Measurements from ENCODE around the gene PNMA8A. TPM values are rescaled to one million over a fixed set of nuclear protein-coding genes. Genes with fewer than 3 reads are reported as not detected.

PNMA8A gene
- total RNA-seq, 2 experiments from 2014 or later = 0.29 to 0.63 TPM

DNA sequence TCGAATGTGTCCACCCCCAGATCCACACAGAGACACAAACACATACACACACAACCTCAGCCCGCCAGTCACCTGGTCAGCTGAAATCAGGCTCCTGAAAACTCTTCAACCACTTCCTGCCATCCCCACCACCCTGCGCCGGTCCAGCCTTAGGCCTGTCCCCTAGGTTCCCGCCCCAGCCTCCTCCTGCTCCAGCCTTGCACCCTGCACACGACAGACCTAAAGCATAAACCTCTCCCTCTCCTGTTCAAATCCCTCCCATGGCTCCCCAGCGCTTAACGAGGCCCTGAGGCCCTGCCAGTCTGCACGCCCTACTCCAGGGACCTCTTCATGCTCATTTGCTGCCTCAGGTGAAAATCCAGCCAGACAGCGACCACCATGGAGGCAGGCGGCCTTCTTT, 17.2 kb upstream of the PNMA8A start:
- H3K4me1 Mint-ChIP-seq = peaks cover 2% of the 10 kb centered on the region
- H3K36me3 Mint-ChIP-seq = no peaks in the 10 kb centered on the region
- no peaks in the 10 kb centered on the region for H3K9me3 Mint-ChIP-seq (ENCODE audit: low read depth)
- H3K27me3 Mint-ChIP-seq = peaks cover 79% of the 10 kb centered on the region
- DNase-seq = no peak
- ATAC-seq = no peak
- H3K4me3 Mint-ChIP-seq = no peak overlapping the region
- H3K27ac Mint-ChIP-seq = no peak overlapping the region
- CTCF ChIA-PET = interaction anchor here (0.9 to 5.6 kb wide), 6 partner anchors 12 to 93 kb away, joined by 3 to 71 read pairs (median 4); no protein-coding TSS in a partner anchor

DNA sequence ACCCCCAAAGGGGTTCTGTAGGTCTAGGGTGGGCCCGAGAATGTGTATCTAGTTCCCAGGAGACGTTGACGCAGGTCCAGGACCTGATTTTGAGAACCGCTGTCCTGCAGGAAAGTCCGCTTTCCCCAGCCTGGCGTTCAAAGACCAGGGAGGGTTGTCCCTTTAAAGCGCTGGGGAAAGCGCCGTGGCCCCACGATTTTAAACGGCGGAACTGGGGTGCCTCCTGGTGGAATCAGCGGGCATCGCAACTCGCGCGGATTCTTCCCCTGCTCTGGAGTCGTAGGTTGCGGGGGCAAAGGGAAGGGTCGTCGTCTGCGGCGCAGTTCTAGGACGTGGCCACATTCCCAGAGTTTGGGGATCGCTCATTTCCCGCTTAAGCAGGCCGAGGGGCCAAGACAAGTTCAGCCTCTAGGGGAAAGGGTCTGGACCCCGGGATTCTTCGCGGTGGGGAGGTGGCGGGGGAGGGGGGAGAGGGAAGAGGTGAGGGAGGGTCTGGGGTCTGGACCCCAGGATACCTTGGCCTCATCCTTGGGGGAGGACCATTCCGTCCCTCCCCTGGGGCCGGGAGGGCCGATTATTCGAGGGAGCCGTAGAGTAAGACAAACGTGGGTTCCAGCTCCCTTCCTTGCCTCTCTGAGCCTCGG, 16.6 kb upstream of the PNMA8A start:
- no peak overlapping the region for H3K4me3 Mint-ChIP-seq
- ATAC-seq (peak; percentile 67), DNase-seq (peak; percentile 77)
- no peak overlapping the region for H3K27ac Mint-ChIP-seq
- no peaks in the 10 kb centered on the region for H3K36me3 Mint-ChIP-seq
- H3K9me3 Mint-ChIP-seq (ENCODE audit: low read depth) = no peaks in the 10 kb centered on the region
- H3K4me1 Mint-ChIP-seq = no peaks in the 10 kb centered on the region
- peaks cover 80% of the 10 kb centered on the region for H3K27me3 Mint-ChIP-seq
- CTCF ChIA-PET = interaction anchor here (0.8 to 5.6 kb wide), 10 partner anchors 9 to 207 kb away, joined by 3 to 71 read pairs (median 4); partner anchors contain the start of gene PNMA8B

DNA sequence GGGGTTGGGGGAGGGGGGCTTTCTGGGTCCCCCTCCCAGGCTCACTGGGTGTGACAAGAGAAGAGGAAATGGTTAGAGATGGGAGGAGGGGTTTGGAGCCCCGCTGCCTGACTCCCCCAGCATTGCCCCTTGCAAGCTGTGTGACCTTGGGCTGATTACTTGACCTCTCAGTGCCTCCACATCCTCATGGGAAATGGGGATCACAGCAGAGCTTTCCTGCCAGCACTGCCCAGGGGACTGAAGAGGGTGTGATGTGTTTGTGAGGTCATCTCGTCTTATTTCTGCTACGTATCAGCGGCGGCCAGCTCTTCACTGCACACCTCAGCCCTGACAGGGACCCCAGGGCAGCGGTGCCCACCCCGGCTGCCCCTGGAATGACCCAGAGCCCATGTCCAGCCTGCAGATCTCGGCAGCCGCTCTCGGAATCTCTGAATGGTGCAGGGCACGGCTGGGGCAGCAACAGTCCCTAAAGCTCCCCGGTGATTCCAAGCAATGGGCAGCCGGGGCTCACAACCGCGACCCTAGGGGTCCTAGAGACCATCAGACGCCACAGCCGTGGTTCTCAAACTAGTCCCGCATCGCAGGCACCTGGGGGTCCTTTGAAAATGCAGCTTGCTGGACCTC, 15.9 kb upstream of the PNMA8A start:
- Mint-ChIP-seq H3K36me3 (no peaks in the 10 kb centered on the region), H3K27me3 (peaks cover 80% of the 10 kb centered on the region), H3K9me3 (ENCODE audit: low read depth) (no peaks in the 10 kb centered on the region), H3K27ac (no peak overlapping the region), H3K4me3 (no peak overlapping the region), H3K4me1 (no peaks in the 10 kb centered on the region)
- ATAC-seq = no peak
- CTCF ChIA-PET = interaction anchor here (0.8 to 5.6 kb wide), 8 partner anchors 9 to 207 kb away, joined by 3 to 71 read pairs (median 6); partner anchors contain the start of gene PNMA8B
- no peak for DNase-seq

DNA sequence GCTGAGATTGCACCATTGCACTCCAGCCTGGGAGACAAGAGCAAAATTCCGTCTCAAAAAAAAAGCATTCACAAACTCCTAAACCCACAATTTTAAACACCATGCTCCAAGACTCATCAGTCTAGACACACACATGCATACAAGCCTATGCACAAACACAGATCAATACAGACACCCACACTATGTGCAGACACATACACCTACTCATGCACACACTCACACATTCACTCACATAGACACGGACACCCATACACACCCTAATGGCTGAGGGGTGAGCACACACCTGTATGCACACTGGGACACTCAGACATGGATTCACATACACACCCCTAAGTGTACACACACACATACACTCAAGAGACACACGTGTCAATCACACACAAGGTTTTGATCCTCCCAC, 15.0 kb upstream of the PNMA8A start:
- no peaks in the 10 kb centered on the region for H3K9me3 Mint-ChIP-seq (ENCODE audit: low read depth)
- no peak overlapping the region for H3K4me3 Mint-ChIP-seq
- no peaks in the 10 kb centered on the region for H3K4me1 Mint-ChIP-seq
- no peaks in the 10 kb centered on the region for H3K36me3 Mint-ChIP-seq
- no peak for DNase-seq
- peaks cover 80% of the 10 kb centered on the region for H3K27me3 Mint-ChIP-seq
- CTCF ChIA-PET = no interaction called here
- no peak for ATAC-seq
- H3K27ac Mint-ChIP-seq = no peak overlapping the region

DNA sequence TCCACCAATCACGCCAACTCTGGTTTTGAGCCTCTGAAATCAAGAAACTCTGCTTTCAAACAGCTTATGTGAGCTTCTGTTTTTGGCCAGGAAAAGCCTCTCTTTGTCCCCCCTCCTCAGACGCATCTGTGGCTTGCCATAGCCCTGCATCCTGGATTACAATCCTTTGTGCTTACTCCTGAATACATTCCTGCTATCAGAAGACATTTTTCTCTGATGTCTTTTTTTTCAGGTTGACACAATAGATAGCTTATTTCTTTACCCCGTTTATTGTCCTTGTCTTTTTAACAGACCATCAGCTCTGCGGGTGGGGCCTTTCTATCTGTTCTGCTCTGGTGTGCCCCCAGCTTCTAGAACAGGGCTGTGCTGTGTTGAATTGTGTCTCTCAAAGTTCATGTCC, 13.3 kb upstream of the PNMA8A start:
- CTCF ChIA-PET = interaction anchor here (1.0 to 2.1 kb wide), 6 partner anchors 30 to 204 kb away, joined by 3 to 8 read pairs (median 4); no protein-coding TSS in a partner anchor
- no peaks in the 10 kb centered on the region for H3K4me1 Mint-ChIP-seq
- H3K36me3 Mint-ChIP-seq = no peaks in the 10 kb centered on the region
- H3K9me3 Mint-ChIP-seq (ENCODE audit: low read depth) = no peaks in the 10 kb centered on the region
- ATAC-seq (no peak), DNase-seq (no peak)
- H3K27ac Mint-ChIP-seq = no peak overlapping the region
- H3K27me3 Mint-ChIP-seq = peaks cover 71% of the 10 kb centered on the region
- H3K4me3 Mint-ChIP-seq = no peak overlapping the region

DNA sequence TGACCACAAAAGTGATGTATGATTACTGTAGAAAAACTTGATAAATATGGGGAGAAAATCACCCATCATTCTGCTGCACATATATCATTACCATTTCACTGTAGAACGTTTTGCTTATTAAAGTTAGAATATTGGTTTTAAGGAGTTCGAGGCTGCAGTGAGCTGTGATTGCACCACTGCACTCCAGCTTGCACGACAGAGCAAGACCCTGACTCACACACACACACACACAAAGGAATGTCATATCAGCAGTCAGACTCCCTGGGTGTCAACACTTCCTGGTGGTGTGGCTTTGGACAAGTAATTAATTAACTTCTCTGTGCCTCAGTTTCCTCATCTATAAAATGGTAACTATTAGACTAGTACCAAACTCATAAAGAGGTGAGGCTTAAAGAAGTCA, 11.3 kb upstream of the PNMA8A start:
- no peaks in the 10 kb centered on the region for H3K36me3 Mint-ChIP-seq
- no peak overlapping the region for H3K27ac Mint-ChIP-seq
- no peak overlapping the region for H3K4me3 Mint-ChIP-seq
- CTCF ChIA-PET = interaction anchor here (1.3 to 2.6 kb wide), 4 partner anchors 77 to 202 kb away, joined by 3 to 8 read pairs (median 6); no protein-coding TSS in a partner anchor
- peaks cover 63% of the 10 kb centered on the region for H3K27me3 Mint-ChIP-seq
- DNase-seq (no peak), ATAC-seq (no peak)
- H3K4me1 Mint-ChIP-seq = peaks cover 5% of the 10 kb centered on the region
- H3K9me3 Mint-ChIP-seq (ENCODE audit: low read depth) = no peaks in the 10 kb centered on the region

DNA sequence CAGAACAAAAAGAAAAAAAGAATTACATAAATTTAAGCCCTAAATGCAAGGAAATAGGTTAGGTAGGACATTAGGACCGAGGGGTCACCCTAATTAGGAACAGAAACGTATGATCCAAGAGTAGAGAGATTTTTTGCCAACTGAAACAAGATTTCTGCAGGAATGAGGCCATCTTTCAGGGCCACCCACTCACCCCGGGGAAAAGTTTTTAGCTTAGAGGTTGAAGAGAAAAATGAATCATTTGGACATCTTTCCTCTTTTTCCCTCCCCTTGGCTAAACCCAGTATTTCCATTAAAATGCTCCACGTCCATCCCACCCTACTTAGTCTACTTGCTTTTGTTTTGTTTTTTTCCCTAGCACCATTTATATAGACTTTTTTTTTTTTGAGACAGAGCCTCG, 10.6 kb upstream of the PNMA8A start:
- CTCF ChIA-PET = interaction anchor here (2.6 kb wide), 1 partner anchor 201 kb away, joined by 6 read pairs; no protein-coding TSS in a partner anchor
- Mint-ChIP-seq H3K27ac (no peak overlapping the region), H3K4me3 (no peak overlapping the region), H3K27me3 (peaks cover 57% of the 10 kb centered on the region), H3K4me1 (peaks cover 5% of the 10 kb centered on the region), H3K36me3 (no peaks in the 10 kb centered on the region), H3K9me3 (ENCODE audit: low read depth) (no peaks in the 10 kb centered on the region)
- ATAC-seq (no peak), DNase-seq (no peak)

DNA sequence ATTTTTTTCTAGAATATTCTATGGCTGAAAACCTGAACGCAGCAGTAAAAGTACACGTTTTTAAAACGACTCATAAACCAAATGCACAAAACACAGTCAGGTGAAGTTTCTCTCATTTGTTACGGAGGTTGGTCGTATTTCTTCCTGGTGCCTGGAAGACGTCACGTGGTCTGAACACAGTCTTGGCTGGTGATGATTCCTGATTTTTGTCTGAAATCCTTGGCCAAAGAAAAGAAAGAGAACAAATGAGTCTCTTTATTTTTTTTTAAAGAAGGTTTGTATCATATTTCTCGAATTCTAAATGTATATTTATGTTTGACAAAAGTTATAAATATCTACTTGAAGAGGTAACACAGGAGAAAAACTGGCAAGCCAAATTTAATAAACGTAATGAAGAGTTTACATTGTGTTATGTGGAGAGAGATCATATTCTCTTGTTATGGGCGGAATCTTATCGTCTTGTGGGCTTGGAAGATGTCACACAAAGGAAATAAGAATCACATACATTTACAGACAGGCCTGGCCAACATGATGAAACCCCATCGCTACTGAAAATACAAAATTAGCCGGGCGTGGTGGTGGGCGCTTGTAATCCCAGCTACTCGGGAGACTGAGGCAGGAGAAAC, 10.0 kb upstream of the PNMA8A start:
- no peak for ATAC-seq
- Mint-ChIP-seq H3K27me3 (peaks cover 51% of the 10 kb centered on the region), H3K4me1 (peaks cover 5% of the 10 kb centered on the region), H3K9me3 (ENCODE audit: low read depth) (no peaks in the 10 kb centered on the region), H3K4me3 (no peak overlapping the region), H3K27ac (no peak overlapping the region), H3K36me3 (no peaks in the 10 kb centered on the region)
- no peak for DNase-seq
- CTCF ChIA-PET = interaction anchor here (2.6 kb wide), 1 partner anchor 200 kb away, joined by 6 read pairs; no protein-coding TSS in a partner anchor

DNA sequence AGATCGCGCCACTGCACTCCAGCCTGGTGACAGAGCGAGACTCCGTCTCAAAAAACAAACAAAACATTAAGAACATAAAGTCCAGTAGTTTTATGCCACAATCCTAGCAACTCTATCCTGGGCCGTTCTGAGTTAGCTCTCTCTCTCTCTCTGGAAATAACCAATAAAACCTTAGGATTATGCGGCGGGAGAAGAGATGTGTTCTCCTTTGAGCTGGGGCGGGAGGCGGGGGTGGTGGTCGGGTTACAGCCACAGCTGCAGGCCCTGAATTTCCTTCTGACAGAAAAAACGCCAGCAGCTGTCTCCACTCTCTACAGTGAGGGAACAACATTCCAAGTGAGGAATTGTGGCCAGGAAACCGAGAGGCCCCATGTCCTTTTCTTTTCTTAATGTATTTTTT, 9.1 kb upstream of the PNMA8A start:
- H3K4me1 Mint-ChIP-seq = peaks cover 5% of the 10 kb centered on the region
- DNase-seq = no peak
- no peak for ATAC-seq
- peaks cover 50% of the 10 kb centered on the region for H3K27me3 Mint-ChIP-seq
- H3K9me3 Mint-ChIP-seq (ENCODE audit: low read depth) = no peaks in the 10 kb centered on the region
- no peaks in the 10 kb centered on the region for H3K36me3 Mint-ChIP-seq
- H3K4me3 Mint-ChIP-seq = no peak overlapping the region
- CTCF ChIA-PET = no interaction called here
- no peak overlapping the region for H3K27ac Mint-ChIP-seq

DNA sequence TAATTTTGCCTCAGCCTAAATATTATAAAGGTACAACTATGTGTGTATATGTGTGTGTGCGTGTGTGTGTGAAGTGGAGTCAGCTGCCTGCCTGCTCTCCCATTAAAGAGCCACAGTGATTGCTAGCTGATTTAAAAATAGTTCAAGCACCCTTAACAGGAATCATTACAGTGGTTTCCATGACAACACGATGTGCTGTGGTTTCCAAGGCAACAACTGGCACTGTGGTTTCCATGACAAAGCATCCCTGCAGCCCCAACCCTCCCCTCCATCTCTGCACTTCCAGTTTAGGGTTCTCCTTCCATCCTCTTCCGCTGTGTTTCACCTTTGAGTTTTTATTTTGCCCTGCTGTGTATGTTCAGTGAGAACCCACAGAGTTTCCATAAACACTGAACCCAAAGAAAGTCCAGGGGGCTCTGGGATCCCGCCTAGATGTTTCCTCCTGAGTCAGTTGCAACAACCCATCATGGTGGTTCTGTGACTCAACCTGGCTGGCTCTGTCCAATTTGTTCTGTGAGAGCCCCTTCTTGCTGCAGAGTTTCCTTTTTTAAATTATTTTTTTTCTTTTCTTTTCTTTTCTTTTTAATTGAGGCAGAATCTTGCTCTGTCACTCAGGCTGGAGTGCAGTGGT, 7.1 kb upstream of the PNMA8A start:
- Mint-ChIP-seq H3K4me3 (no peak overlapping the region), H3K9me3 (ENCODE audit: low read depth) (no peaks in the 10 kb centered on the region), H3K27me3 (peaks cover 50% of the 10 kb centered on the region), H3K4me1 (peaks cover 5% of the 10 kb centered on the region), H3K36me3 (no peaks in the 10 kb centered on the region), H3K27ac (no peak overlapping the region)
- peak; percentile 51 for ATAC-seq
- peak; percentile 47 for DNase-seq
- CTCF ChIA-PET = interaction anchor here (1.0 to 2.1 kb wide), 2 partner anchors 9 to 83 kb away, joined by 3 to 4 read pairs; no protein-coding TSS in a partner anchor

DNA sequence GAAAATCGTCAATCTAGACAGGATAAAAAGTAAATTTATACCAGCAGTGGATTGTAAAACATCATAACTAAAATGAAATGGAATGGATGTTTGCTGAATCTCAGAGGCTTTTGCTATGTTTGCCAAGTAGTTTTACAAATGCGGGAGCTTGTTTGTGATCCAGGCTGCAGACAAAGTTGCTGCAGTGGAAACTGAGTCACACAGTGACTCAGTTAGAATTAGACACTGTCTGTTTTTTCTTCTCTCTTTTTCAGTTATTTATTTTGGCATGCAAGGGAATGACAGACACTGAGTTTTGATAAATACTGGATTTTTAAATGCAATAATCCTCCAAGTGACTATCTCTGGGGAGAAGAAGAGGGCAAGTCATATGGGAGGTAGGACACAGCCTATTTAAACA, 4.6 kb upstream of the PNMA8A start:
- no peak for DNase-seq
- Mint-ChIP-seq H3K9me3 (ENCODE audit: low read depth) (no peaks in the 10 kb centered on the region), H3K27ac (no peak overlapping the region), H3K4me3 (no peak overlapping the region), H3K4me1 (peaks cover 7% of the 10 kb centered on the region), H3K27me3 (peaks cover 47% of the 10 kb centered on the region), H3K36me3 (no peaks in the 10 kb centered on the region)
- no peak for ATAC-seq
- CTCF ChIA-PET = interaction anchor here (0.9 to 1.4 kb wide), 2 partner anchors 13 to 14 kb away, joined by 3 read pairs; no protein-coding TSS in a partner anchor

DNA sequence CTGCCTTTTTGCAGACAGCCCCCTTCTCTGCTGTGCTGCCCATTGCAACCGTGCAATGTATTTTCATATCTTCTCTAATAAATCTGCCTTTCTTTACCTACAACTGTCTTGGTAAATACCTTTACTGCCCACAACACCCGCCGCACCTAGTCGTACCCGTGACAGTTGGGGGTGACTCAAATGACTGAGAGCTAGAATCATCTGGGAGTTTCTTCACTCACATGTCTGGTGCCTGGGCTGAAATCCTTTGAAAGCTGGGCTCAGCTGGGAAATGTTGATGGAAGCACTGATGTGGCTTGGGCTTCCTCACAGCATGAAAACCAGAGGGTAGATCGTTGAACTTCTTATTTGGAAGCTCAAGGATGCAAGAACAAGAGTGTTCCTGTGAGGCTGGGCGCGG, 2.8 kb upstream of the PNMA8A start:
- CTCF ChIA-PET = interaction anchor here (0.7 kb wide), 1 partner anchor 63 kb away, joined by 3 read pairs; no protein-coding TSS in a partner anchor
- no peak overlapping the region for H3K4me3 Mint-ChIP-seq
- H3K9me3 Mint-ChIP-seq (ENCODE audit: low read depth) = no peaks in the 10 kb centered on the region
- peaks cover 7% of the 10 kb centered on the region for H3K4me1 Mint-ChIP-seq
- ATAC-seq (no peak), DNase-seq (no peak)
- H3K27me3 Mint-ChIP-seq = peaks cover 59% of the 10 kb centered on the region
- H3K27ac Mint-ChIP-seq = no peak overlapping the region
- H3K36me3 Mint-ChIP-seq = no peaks in the 10 kb centered on the region

DNA sequence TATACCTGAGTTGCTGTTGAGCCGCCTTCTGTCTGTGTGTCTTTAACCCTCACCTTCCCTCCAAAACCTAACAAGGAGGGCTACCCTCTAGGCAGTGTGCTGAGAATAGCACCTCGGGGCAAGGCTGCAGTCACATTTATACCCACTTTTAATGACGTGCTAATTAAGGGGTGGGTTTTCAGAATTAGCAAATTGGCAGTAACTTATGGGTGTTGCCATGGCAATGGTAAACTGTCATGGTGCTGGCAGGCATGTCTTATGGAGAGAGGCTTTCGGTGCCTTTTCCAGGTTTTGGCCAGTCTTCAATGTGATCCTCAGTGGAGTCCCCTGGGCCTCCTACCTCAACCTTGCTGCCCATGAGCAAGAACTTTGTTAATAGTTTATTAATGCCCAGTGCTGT, 1.2 kb upstream of the PNMA8A start:
- H3K4me3 Mint-ChIP-seq = no peak overlapping the region
- H3K36me3 Mint-ChIP-seq = no peaks in the 10 kb centered on the region
- peaks cover 58% of the 10 kb centered on the region for H3K27me3 Mint-ChIP-seq
- no peak overlapping the region for H3K27ac Mint-ChIP-seq
- no peak for DNase-seq
- peaks cover 2% of the 10 kb centered on the region for H3K4me1 Mint-ChIP-seq
- ATAC-seq = no peak
- H3K9me3 Mint-ChIP-seq (ENCODE audit: low read depth) = no peaks in the 10 kb centered on the region
- CTCF ChIA-PET = interaction anchor here (2.2 kb wide), 1 partner anchor 70 kb away, joined by 7 read pairs; no protein-coding TSS in a partner anchor
